Muscle of arm (tissue), 14 donors: ENCODE data around the gene AMACR. TPM values are rescaled to one million over a fixed set of nuclear protein-coding genes. Genes with fewer than 3 reads are reported as not detected.

Experiments
- DNase-seq: peaks from one replicate; pipeline ENCODE4 v3.0.0-alpha.2; 2013
- long read RNA-seq, 11 donors: transcript quantifications; one replicate each; lab custom pipeline, GENCODE V29; 2026
- polyA plus RNA-seq, 12 donors: library from polyadenylated mRNA; unstranded; fragments of 120-200 nt; gene quantifications; one replicate each; pipeline ENCODE4 v1.2.1, GENCODE V29; 2013; ENCODE audit not compliant: insufficient read length in 12 of 12

Gene AMACR
- polyA plus RNA-seq: 10 to 100 TPM in 2 of 12 donors, 1 to 10 TPM in 9, not detected in 1; 4.7 to 36.0 (median 7.9) TPM
- long read RNA-seq, donor 1, full-length matches to known transcripts: 78 of 90 reads
- long read RNA-seq, donor 1, partial matches to known transcripts: 12 of 90 reads
- long read RNA-seq, donor 1, other reads (novel, unspliced or antisense): 0 of 90 reads
- long read RNA-seq, donor 2, full-length matches to known transcripts: 10 of 10 reads
- long read RNA-seq, donor 2, partial matches to known transcripts: 0 of 10 reads
- long read RNA-seq, donor 2, other reads (novel, unspliced or antisense): 0 of 10 reads
- long read RNA-seq, donor 3, full-length matches to known transcripts: 3 of 3 reads
- long read RNA-seq, donor 3, partial matches to known transcripts: 0 of 3 reads
- long read RNA-seq, donor 3, other reads (novel, unspliced or antisense): 0 of 3 reads
- long read RNA-seq, donor 4, partial matches to known transcripts: 0 of 1 reads
- long read RNA-seq, donor 4, other reads (novel, unspliced or antisense): 0 of 1 reads
- long read RNA-seq, donor 5, full-length matches to known transcripts: 9 of 9 reads
- long read RNA-seq, donor 5, partial matches to known transcripts: 0 of 9 reads
- long read RNA-seq, donor 5, other reads (novel, unspliced or antisense): 0 of 9 reads
- long read RNA-seq, donor 6, full-length matches to known transcripts: 6 of 6 reads
- long read RNA-seq, donor 6, partial matches to known transcripts: 0 of 6 reads
- long read RNA-seq, donor 6, other reads (novel, unspliced or antisense): 0 of 6 reads
- long read RNA-seq, donor 7, full-length matches to known transcripts: 2 of 2 reads
- long read RNA-seq, donor 7, partial matches to known transcripts: 0 of 2 reads
- long read RNA-seq, donor 7, other reads (novel, unspliced or antisense): 0 of 2 reads
- long read RNA-seq, donor 8, full-length matches to known transcripts: 5 of 5 reads
- long read RNA-seq, donor 8, partial matches to known transcripts: 0 of 5 reads
- long read RNA-seq, donor 8, other reads (novel, unspliced or antisense): 0 of 5 reads
- long read RNA-seq, donor 9, full-length matches to known transcripts: 5 of 5 reads
- long read RNA-seq, donor 9, partial matches to known transcripts: 0 of 5 reads
- long read RNA-seq, donor 9, other reads (novel, unspliced or antisense): 0 of 5 reads
- long read RNA-seq, donor 10, full-length matches to known transcripts: 6 of 6 reads
- long read RNA-seq, donor 10, partial matches to known transcripts: 0 of 6 reads
- long read RNA-seq, donor 10, other reads (novel, unspliced or antisense): 0 of 6 reads
- long read RNA-seq, donor 11, full-length matches to known transcripts: 7 of 7 reads
- long read RNA-seq, donor 11, partial matches to known transcripts: 0 of 7 reads
- long read RNA-seq, donor 11, other reads (novel, unspliced or antisense): 0 of 7 reads

DNA sequence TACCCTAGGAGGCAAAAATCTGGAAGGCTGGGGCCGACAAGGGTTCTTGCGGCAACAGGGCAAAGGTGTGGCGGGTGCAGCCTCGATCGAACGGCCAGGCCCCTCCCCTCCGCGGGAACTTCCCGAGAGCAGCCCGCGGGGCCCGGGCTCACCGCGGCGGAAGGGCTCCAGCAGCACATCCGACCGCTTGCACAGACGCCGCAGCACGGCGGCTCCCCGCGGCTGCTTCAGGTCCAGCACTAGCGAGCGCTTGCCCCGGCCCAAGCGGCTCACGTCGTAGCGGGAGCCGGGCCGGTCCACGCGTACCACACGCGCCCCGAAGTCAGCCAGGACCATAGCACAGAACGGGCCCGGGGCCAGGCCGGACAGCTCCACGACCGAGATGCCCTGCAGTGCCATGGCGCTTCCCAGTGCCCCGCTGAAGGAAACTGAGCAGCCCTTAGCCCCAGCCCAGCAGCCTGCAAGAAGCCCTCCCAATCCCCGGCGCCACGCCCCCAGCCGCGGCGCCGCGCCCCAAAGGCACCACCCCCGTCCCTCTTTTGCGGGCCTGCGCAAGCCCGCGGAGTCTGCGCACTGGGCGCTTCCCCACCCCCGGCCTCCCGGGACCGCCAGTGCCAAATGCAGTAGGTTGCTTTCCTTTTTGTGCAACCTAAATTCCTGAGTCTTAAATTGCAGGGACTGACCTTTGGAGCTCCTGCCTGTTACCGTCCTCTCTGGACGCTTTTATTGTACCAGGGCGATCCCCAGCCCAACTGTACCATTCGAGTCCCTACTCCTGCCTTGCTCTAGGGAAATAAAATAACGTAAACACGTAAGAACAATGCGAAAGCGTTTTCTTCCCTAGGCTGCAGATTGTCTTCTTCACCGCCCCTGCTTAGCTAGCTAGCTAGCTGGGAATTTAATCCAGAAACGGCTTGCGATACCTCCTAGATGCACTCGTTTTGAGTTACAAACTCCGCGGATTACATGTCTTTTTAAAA, at the start of gene AMACR:
Gene AMACR (minus strand): TSS at position 430 of the 980 bp plus-strand sequence. CDS start 31 bp downstream, at position 399.
- DNase-seq: peak; percentile 97

DNA sequence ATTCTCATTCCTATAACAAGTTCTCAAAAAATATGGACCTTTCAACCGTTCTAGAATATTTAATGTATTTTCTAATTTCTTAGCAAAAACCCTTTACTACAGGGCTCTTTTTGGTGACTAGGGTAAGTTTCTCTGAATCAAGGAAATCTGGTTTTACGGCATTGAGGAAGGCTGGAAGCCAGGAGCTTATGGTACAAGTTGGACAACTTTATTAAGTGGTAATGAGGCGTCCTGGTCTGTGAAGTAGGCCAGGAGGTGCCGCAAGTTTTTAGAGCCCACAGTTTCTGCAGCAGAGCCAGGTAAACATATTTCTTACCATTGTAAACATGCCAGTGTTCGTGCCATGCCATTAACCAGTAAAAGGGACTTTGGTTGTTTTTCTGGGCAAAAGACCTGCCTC, 49.7 kb upstream of the AMACR start:
- DNase-seq: no peak

DNA sequence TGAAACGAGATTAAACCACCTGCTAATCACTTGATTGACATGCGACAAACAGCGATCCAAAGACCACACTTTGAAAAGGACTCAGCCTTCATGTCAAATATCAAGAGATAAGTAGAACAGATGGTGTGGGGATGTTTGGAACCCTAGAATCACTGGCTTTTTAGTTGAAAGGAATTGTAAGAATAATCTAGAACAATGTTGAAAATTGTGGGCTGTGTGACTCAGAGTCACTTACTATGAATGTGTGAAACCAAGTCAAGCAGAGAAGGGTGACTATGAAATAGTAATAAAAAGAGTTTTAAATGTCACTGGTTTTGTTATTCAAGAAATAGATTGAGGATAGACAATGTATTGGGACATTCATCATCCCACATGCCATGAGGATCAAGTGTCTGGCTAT, 49.3 kb upstream of the AMACR start:
- DNase-seq: no peak

DNA sequence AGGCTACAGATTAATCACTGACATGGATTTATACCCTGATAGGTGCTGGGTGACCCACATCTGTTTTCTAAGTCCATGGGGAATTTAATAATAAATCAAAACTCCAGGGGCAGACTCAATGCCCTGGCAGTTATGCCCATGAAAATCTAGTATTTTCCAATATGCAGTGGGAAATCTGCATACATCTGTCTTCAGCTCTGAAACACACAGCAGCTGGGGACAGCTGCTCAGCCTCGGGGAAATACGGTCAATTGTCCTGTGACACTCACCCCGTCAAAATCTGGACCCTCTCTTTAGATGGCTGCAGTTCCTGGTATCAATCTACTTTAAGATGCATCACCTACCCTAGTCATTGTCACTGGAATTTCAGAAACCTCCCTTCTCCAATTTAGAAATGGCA, 47.8 kb upstream of the AMACR start:
- DNase-seq: no peak

DNA sequence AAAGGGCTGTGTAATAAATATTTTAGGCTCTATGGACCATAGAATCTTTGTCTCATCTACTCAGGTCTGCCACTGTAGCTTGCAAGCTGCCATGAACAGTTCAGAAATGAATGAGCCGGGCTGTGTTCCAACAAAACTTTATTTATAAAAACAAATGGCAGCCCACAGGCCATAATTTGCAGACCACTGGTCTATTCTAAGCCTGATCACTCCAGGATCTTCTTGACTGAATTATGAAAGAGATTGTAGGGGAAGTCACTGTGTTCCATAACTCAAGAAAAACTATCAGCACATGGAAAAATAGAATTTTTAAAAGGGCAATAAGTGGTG, 46.5 kb upstream of the AMACR start:
- no peak for DNase-seq

DNA sequence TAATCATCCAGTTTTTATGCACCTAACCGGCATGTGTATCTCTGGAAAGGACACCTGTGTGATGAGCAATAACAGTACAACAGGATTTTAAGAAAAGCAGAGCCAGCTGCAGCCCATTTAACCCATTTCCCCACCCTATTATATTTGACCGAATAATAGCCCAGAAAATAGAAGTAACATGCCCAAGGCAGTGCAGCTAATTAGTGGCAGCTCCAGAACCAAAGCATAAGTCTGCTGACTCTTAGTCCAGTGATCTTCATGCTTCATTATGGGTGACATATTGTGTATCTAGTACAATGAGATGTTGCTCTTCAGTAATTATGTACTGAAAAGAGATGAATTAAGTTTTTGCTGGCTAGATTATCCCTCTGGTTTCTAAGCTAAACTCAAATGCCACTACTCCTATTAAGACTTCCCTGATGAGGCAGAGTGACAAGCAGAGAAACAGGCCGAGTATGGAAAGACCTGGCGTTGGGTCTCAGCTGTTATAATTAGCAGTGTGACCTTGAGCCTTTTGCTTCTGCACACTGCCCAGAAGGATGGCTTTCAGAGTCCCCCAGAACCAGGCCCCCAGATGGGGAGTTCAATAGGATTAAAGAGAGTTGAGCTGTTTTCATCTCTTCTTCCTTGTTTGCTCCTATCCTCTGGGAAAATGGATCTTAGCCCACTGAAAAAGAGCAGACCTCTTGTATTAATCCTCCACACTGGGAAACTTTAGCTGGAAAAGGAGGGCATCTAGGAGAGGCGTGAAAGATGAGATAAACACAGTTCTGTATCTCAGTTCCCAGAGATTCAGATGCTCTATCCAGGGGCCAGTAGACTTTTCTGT, 45.9 kb upstream of the AMACR start:
- no peak for DNase-seq

DNA sequence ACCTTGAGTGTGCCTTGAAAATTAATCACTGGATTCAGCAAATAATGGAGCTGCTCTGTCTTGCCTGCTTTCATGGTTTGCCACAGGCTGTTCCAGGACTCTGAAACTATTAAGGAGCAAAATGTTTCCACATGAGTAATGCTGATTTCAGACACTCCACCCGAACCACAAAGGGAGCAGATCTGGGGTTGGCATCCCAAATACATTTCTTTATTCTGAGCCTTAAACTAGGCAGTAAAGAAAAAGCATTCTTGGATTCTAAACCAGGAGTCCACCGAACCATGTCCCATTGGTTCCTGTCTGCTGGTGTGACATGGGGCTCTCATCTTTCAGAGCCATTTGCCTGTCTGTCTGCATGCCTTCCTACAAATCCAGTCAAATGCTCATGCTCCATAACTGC, 45.3 kb upstream of the AMACR start:
- peak; percentile 52 for DNase-seq

DNA sequence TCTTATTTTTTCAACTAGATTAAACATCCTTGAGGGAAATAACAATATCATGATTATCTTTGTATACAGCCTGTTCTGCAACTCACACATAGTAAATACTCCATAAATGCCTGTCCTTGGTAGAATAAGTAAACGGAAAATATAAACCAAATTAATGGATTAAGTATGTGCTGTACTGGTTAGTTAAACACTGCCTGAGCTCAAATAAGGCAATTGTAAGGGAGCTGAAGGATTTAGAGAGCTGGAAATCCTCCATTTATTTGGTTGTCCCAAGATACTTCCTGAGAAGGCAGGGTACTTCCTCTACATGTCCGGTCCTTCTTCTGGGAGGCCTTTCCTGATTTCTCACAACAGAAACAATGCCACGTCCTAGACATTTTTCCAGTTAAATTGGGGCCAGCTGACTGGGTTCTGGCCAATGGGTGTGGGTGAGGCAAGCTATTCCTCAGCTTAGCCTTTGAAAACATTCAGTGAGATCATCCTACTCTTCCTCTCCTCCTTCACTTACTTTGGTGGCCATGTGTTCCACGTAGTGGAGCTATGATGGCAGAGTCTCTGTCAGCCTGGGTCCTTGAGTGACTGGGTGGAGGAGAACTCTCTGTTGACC, 43.6 kb upstream of the AMACR start:
- DNase-seq: no peak

DNA sequence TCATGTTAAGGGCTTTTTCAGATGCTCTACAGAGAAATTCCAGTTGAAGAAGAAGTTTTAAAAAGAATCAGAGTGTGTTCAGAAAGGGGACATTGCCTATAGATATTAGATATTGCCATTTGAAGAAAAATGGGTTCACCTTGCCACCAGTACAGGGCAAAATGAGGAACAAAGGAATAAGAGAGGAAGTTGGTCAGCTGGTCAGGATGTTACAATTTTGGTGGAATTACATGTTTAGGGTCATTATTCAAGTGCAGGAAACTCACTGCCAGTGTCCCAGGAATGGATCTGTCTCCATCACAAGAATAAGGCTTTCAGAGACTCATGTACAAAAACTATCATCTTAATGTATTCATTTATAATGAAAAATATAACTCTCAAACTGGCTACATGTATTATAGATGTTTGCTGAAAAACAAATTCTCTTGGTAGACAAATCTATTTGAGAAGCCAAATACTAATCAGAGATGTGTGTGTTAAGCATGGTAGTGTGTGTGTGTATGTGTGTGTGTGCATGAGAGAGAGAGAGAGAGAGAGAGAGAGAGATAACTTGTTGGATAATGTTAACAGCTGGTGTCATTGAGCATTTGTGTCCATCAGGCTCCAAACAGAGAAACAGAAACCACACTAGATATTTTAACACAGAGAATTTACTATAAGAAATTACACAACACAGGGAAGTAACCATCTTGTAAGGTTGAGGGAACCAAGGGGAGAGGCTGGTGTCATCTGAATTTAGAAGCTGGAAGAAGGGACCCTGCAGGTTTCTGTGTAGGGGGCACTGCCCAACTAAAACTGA, 40.1 kb upstream of the AMACR start:
- DNase-seq: no peak

DNA sequence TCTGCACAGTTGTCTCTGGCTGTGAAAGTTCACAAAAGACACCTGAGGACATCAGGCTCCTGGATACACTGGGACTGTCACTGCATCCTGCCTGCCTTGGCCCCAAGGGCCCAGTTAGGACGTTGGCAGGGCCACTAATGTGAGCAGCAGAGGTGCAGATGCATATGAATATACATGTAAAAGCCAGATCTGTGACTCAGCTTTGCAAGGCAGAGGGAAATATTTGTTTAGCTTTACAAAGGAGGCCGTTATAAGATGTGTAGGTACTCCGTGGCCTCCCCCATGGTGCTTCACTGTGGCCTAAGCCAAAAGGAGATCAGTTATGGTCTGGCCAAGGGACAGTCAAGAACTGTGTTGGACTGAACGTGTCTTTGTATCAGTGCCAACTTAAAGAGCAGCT, 39.3 kb upstream of the AMACR start:
- DNase-seq: no peak

DNA sequence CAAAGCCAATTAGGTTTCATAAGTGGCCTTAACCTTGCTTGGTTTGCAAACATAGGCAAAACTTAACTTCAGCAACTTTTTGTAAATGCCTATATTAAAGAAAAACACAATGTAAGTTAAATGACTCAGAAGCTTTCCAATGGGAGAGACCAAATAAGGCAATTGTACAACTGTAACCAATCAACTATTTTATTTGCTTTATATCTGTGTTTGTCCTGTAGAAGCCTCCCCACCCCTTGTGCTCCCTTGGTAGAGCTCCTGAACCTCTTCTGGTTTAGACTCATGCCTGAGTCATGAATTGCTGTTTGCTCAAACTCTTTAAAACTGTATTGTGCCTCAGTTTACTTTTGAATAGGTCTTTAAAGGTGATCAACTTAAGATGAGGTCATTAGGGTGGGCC, 38.1 kb upstream of the AMACR start:
- no peak for DNase-seq

DNA sequence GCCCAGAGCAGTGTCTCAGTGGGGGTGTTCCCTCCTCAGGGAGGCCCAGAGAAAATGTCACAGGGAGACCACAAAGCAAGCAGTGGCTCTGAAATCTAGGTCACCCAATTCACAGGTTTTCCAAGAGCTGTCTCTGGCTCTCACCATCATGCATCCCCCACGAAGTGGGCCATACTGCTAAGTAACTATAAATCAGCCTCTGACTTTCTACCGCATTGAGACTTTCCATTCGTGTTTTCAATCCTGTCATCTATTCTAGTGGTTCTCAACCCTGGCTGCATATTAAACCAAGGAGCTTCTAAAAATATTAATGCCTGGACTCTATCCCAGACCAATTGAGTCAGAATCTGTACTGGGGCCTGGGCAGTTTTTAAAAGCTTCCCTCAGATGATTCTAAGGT, 37.2 kb upstream of the AMACR start:
- DNase-seq: no peak

DNA sequence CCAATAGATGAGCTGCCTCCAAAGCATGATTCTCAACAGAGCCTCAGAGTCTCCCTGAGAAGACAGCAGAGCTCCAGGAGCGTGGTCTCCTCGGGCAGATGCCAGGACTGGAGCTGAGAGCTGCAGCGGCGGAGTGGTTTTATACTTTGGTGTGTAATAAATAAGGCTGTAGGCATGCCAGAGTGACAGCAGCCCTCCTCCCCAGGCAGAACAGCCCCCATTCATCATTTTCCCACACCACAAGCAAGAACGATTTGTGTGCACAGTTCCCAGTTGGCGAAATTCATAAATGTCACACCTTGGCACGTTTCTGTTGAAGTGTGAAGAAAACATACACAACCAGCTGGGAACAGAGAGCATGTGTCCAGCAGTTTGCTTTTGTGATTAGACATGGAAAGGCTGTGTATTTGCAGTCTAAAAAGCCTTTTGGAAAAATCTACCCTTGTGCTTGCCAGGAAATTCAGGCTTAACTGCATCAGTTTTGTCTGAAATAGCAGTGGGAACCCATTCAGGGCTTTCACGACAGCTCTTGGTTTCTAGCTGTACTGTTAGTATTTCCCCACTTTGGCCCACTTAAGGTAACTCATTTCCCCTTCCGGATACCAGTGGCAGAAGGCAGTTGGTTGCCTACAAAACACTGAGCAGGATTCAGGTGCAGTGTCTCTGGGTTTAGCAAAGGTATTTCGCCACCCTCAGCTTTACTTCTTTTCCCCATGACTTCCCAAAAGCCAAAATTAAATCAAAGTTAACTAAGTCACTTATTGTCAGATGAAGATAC, 35.4 kb upstream of the AMACR start, which contains the start of gene C1QTNF3:
Gene C1QTNF3 (minus strand): TSS at position 115 of the 778 bp plus-strand sequence. CDS start 88 bp downstream, at position 27.
- peak; percentile 83 for DNase-seq

DNA sequence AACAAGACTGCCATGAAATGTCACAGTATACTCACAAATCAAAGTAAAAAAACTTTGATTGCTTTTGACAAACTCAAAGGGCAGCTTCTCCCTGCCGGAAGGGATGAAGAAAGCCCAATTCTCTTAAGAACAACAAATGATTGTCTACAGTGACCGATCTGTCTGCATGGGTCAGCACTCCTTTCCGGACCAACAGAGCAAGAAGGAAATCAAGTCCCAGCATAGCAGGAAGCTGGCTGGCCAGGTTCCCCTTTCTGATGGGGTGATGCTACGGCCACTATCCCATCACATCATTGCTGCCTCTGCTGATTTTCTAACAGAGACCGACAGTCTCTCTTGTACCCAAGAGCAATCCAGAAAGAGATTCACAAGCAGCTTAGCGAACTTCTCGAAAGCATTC, 34.5 kb upstream of the AMACR start:
- peak; percentile 51 for DNase-seq

DNA sequence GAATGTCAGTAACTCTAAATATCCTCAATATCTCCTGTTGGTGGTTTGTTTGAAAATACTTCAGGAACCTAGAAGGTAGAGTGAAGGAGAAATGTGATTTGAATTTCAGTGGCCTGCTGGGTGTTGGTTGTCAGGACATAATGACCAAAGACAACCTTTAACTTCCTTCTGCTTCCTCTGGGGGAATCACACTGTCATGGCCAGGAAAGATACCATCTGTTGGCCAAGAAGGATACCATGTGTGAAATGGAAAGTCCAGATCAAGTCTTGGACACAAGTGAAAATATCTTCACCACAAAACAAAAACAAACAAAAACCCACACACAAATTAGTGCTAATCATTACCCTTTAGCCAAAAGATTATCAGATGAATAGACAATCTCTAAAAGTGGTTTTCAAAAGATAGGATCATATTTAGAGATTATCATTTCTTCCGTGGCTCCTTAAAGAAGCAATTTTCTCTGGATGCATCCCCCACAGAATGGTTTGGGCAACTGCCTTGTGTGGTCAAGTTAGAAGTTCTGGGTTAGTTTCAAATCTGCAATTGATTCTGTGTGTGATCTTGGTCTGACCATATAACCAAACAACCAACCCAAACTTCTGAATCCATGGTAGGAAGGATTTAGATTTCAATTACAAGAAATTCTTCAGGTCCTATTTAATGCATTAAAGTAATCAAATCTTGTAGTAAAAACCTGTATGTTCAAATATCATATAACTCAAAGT, 33.6 kb upstream of the AMACR start:
- DNase-seq: no peak

DNA sequence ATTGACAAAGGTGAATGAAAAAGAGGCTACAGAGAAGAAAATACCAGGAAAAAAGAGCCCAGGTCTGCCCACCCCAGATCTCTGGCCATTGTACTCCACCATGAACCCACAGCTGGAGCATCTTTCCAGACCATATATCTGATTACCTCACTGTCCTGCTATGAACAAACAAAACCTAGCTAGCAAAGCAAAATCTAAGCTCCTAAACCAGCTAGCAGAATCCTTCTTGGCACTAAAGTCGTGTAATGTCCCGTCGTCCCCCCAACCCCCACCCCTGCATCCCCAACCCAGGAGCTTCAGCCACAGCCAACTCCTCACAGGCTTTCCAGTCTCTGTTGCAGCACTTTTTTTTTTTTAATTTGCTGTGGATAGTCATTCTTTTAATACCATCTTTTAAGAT, 32.6 kb upstream of the AMACR start:
- DNase-seq: no peak
